A673 (cell line): ENCODE results near the gene COMT.

Experiments
- EZH2 ChIP-seq: fragments of 200-600 bp; sonication (generic); IDR thresholded peaks from 2 replicates; pipeline ENCODE4 v1.6.1; 2017; ENCODE audit warnings: borderline replicate concordance, low read depth, mild to moderate bottlenecking, mixed read lengths, antibody characterized with exemption, low read length; ENCODE audit not compliant: poor library complexity, severe bottlenecking
- TF ChIP-seq, protein P1 (sequence below): fragments of 300-800, 200-600 bp; sonication (generic); conservative IDR thresholded peaks from 2 replicates; pipeline ENCODE4 v1.5.1; 2017; ENCODE audit warnings: low read depth, mild to moderate bottlenecking, antibody characterized with exemption, low read length, moderate library complexity, mixed read lengths

DNA sequence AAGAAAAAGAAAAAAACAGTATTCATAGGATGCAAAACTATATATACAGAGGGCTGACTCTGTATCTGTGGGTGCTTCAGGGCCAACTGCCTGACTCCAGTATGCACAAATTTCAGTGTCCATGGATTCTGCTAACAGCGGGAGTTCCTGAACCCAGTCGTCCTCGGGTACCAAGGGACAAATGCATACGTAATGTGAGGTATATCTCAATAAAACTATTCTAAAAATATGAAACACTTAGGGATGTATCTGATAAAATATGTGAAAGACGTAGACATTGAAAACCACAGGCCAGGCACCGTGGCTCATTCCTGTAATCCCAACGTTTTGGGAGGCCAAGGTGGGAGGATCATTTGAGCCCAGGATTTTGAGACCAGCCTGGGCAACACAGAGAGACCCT lies 13.9 kb upstream of the COMT start:
- TF ChIP-seq, protein P1, sequence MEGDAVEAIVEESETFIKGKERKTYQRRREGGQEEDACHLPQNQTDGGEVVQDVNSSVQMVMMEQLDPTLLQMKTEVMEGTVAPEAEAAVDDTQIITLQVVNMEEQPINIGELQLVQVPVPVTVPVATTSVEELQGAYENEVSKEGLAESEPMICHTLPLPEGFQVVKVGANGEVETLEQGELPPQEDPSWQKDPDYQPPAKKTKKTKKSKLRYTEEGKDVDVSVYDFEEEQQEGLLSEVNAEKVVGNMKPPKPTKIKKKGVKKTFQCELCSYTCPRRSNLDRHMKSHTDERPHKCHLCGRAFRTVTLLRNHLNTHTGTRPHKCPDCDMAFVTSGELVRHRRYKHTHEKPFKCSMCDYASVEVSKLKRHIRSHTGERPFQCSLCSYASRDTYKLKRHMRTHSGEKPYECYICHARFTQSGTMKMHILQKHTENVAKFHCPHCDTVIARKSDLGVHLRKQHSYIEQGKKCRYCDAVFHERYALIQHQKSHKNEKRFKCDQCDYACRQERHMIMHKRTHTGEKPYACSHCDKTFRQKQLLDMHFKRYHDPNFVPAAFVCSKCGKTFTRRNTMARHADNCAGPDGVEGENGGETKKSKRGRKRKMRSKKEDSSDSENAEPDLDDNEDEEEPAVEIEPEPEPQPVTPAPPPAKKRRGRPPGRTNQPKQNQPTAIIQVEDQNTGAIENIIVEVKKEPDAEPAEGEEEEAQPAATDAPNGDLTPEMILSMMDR = no peak
- no peak for TF ChIP-seq EZH2
